H54 (cell line): ENCODE measurements around the gene CYB561D1.

ENCODE experiments used
- DNase-seq: peaks from one replicate; pipeline ENCODE4 v3.0.0; 2011; ENCODE audit warnings: low spot score, mixed read lengths; ENCODE audit not compliant: insufficient read length
- FAIRE-seq: peaks from 3 replicates; lab custom pipeline; 2011; peaks lifted over from hg19 to GRCh38; lab: Jason Lieb, UNC
- POLR2A ChIP-seq: IDR thresholded peaks from 2 replicates; pipeline ENCODE4 v1.6.1; 2011; ENCODE audit warnings: low read depth, mild to moderate bottlenecking, low read length

The CYB561D1 gene

GRCh38 chr1:109488696-109489095, 5.2 kb upstream of the CYB561D1 start:
- TF ChIP-seq POLR2A: no peak
- no peak for FAIRE-seq
- no peak for DNase-seq

DNA sequence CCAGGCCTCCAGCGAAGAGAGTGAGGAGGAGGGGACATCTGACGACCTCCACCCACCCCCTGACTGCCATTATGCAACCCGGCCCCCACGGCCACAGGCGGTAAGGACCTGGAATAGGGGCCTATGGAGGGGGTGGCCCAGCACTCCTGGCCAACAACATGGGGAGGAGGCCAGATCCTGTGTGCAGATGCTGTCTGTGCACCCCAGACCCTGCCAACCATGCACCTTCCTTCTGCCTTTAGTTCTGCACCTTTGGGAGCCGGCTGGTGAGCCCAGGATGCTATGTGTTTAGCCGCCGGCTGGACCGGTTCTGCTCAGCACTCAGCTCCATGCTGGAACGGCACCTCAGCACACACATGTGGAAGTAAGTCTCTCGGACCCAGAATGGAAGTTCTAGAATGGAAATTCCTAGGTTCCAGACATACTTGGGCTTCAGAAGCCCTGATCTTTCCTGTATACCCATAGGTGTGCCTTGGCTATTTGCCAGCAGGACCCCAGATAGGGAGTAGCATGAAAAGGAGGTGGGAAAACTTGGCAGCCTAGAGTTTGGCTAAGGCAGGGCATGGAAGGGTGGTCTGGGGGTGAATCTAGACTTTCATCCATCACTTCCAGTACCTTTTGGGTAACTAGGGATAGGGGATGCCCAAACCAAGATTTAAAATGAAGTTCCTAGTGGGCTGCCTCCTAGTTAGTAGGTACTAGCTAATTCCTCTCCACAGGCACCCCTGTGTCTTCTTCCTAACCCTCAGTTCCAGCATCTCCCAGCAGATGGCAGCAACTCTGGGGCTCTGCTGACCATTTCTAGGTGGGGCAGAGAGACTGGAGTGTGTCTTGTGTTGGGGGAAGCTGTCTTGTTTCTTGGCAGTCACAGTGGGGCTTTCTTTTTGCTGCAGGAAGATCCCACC, 3.6 kb upstream of the CYB561D1 start:
- DNase-seq (peak; percentile 75), FAIRE-seq (no peak)
- TF ChIP-seq POLR2A: no peak

DNA sequence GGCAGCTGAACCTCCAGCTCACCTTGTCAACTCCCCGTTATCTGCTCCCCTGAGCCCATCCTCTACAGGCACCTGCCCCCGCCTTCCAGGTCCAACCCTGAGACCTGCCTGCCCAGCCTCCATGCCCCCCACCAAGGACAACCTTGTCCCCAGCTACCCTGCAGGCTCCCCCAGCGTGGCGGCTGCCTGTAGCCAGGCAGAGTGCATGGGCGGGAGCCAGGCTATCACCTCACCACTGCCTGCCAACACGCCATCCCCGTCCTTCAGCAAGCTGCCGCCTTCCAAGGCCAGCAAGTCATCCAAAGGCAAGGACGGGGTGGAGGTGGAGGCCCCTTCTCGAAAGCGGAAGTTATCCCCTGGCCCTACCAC, 3.0 kb upstream of the CYB561D1 start:
- DNase-seq (no peak), FAIRE-seq (no peak)
- no peak for TF ChIP-seq POLR2A

GRCh38 chr1:109491372-109491771, 2.5 kb upstream of the CYB561D1 start:
- FAIRE-seq: no peak
- TF ChIP-seq POLR2A: no peak
- no peak for DNase-seq

DNA sequence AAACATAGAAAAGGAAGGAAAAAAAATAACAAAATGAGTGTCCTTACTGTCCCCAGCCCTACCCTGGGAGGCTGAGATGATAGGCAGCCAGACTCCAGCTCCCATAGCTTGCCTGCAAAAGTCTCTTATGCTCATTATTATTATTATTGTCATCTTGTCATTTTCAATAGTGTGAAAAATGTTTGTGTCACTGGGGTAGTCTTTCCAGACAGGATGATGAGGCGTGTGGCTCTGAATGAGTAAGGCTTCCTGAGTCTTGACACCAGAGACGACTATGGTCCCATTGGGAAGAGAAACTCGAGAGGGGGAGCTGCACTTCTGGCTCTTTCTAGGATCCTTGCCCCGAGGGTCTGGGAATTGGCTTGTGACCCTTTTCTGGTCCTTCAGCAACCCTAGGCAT, 1.1 kb upstream of the CYB561D1 start:
- FAIRE-seq (no peak), DNase-seq (no peak)
- TF ChIP-seq POLR2A: no peak

DNA sequence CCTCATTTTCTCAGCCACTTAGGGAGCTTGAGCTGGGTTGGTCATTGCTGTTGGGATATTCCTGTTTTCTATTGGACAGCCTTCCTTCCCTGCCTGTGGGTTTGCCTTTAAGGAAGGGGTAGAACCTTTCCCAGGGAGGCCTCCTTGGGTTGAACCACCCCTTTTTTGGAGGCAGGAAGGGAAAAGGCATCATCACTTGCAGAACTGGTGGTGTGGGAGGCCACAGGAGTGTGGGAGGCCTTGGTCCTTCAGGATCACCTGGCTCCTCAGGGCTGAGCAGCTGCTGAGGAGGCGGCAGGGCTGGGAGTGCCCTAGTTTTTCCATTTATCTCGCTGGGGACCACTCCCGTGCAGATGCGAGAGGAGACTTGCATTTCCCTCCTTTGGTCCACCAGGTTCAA, 667 bp upstream of the CYB561D1 start:
- no peak for DNase-seq
- no peak for FAIRE-seq
- no peak for TF ChIP-seq POLR2A

DNA sequence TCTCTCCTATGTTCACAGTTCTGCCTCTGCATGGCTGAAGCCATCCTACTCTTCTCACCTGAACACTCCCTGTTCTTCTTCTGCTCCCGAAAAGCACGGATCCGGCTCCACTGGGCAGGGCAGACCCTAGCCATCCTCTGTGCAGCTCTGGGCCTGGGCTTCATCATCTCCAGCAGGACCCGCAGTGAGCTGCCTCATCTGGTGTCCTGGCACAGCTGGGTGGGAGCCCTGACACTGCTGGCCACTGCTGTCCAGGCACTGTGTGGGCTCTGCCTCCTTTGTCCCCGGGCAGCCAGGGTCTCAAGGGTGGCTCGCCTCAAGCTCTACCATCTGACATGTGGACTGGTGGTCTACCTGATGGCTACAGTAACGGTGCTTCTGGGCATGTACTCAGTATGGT, 1.8 kb downstream of the CYB561D1 start:
- no peak for TF ChIP-seq POLR2A
- no peak for DNase-seq
- FAIRE-seq: no peak

- TF ChIP-seq POLR2A: no peak
- no peak for DNase-seq
- no peak for FAIRE-seq
These were observed 3.7 kb downstream of the CYB561D1 start for GRCh38 chr1:109497449-109498160.

DNA sequence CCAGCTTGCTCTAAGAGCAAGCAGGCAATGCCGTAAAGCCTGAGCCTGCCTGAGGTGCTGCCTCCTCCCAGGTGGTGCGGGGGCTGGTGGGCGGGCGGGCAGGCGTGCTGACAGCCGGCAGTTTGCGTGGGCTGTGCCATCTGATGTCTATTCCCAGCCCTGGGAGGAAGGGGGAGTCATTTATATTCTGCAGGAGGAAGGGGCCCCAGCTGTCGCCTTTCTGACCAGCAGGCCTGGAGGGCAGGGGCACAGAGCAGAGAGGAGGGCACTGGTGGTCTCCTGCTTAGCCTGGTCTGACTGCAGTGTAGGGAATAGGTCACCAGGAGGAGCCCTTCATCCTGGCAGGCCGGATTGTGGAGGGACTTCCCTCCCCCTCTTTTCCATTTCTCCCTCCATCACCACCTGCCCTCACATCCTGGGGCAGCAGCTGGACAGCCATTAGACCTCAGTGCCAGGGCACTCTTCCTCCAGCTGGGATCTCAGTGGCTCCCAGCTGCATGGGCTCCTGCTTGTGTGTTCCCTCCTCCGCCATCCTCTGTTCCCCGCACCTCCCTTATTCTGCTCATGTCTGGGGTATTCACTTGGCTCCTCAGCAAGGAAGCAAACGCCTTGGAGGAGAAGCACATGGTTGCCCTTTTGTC, 4.4 kb downstream of the CYB561D1 start:
- DNase-seq: no peak
- no peak for TF ChIP-seq POLR2A
- FAIRE-seq: no peak

DNA sequence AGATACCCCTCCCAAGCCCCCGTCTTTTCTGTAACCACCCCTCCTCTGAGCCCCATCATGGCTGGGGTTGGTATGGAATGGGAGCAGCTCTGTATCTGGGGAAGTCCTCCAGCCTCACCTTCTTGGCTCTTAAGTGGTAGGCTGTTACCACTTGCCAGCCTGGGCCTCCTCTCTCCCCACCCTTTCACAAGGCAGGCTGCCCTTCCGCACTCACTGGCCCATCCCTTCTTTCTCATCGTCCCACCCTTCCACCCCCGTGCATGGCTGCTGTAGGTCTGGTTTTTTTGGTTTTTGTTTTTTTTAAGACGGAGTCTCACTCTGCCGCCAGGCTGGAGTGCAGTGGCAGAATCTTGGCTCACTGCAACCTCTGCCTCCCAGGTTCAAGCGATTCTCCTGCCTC, 5.2 kb downstream of the CYB561D1 start:
- no peak for FAIRE-seq
- DNase-seq: no peak
- TF ChIP-seq POLR2A: no peak

- no peak for TF ChIP-seq POLR2A
- DNase-seq (no peak), FAIRE-seq (no peak)
These were observed 6.0 kb downstream of the CYB561D1 start for GRCh38 chr1:109499661-109500536.

GRCh38 chr1:109500941-109501381, 7.1 kb downstream of the CYB561D1 start:
- no peak for DNase-seq
- TF ChIP-seq POLR2A: no peak
- no peak for FAIRE-seq
